Left cardiac atrium (tissue), 4 donors: ENCODE results near the gene DLGAP1. TPM values are rescaled to one million over a fixed set of nuclear protein-coding genes. Genes with fewer than 3 reads are reported as not detected.

ENCODE experiments used
- ATAC-seq, 2 donors: fragments of 200-7000 bp; cut with Tn5 transposase; one replicate each; pipeline ENCODE4 v1.9.1; 2020; ENCODE audit warnings: mild to moderate bottlenecking in 2 of 2, moderate library complexity in 2 of 2
- DNase-seq: peaks from one replicate; pipeline ENCODE4 v3.0.0-alpha.2; 2020
- intact Hi-C, 2 donors: fragments of 100-400 bp; cut with DNase I; formaldehyde crosslinking; loops; one replicate each; pipeline versions ENCODE4 v1.14.1 to v1.15.1; 2022 to 2023
- total RNA-seq, 2 donors: library from RNA; stranded (reverse); fragmentation: NEBNext Ultra II Directional; extraction: Animal tissue kit (Norgen Biotek cat#: 25700); gene quantifications; one replicate each; pipeline ENCODE4 v1.2.1, GENCODE V29; 2021
- donor health status: DM: no; HTN: yes; CAD: no.
- donor health status: DM: no; HTN: yes; CAD: no; lungs with severe emphysema.
- donor health status: DM: yes; HTN: yes; CAD: no.
- donor health status: Dilated cardiomyopathy.

DLGAP1 gene
- total RNA-seq, 2 donors from 2014 or later, result 0.29 to 0.47 TPM

GRCh38 chr18:3458952-3459853 is 995.9 kb downstream of the DLGAP1 start:
- intact Hi-C loops, result loop anchor here (5.0 to 10.0 kb wide), 3 partner anchors 174 to 208 kb away; no protein-coding TSS in a partner anchor
- DNase-seq, result no peak
- ATAC-seq, result peak in 1 of 2 donors; percentile 36

GRCh38 chr18:3458378-3458777 is 996.7 kb downstream of the DLGAP1 start:
- intact Hi-C loops, result loop anchor here (5.0 to 10.0 kb wide), 3 partner anchors 174 to 209 kb away; no protein-coding TSS in a partner anchor
- DNase-seq, result no peak
- ATAC-seq, result no peak

- ATAC-seq (no peak), DNase-seq (no peak)
- intact Hi-C loops, result loop anchor here (5.0 to 10.0 kb wide), 3 partner anchors 172 to 210 kb away; no protein-coding TSS in a partner anchor
These were observed 997.8 kb downstream of the DLGAP1 start for GRCh38 chr18:3457261-3457724.

GRCh38 chr18:3456686-3457069 is 998.4 kb downstream of the DLGAP1 start:
- intact Hi-C loops, result loop anchor here (5.0 to 10.0 kb wide), 3 partner anchors 172 to 211 kb away; no protein-coding TSS in a partner anchor
- ATAC-seq, result no peak
- DNase-seq, result no peak

- intact Hi-C loops, result loop anchor here (5.0 to 10.0 kb wide), 3 partner anchors 171 to 211 kb away; no protein-coding TSS in a partner anchor
These were observed 999.0 kb downstream of the DLGAP1 start for GRCh38 chr18:3455907-3456685.

GRCh38 chr18:3455090-3455635 is 999.9 kb downstream of the DLGAP1 start:
- ATAC-seq (no peak), DNase-seq (no peak)

More at GRCh38 chr18:3455907-3456685, 999.0 kb downstream of the DLGAP1 start:
- ATAC-seq, result no peak
- DNase-seq, result no peak

GRCh38 chr18:3454365-3455089 is 1000.6 kb downstream of the DLGAP1 start:
- ATAC-seq (no peak), DNase-seq (no peak)
- intact Hi-C loops, result loop anchor here (5.0 to 10.0 kb wide), 3 partner anchors 170 to 213 kb away; no protein-coding TSS in a partner anchor

More at GRCh38 chr18:3455090-3455635, 999.9 kb downstream of the DLGAP1 start:
- intact Hi-C loops, result loop anchor here (5.0 to 10.0 kb wide), 3 partner anchors 170 to 212 kb away; no protein-coding TSS in a partner anchor

- peak; percentile 59 for DNase-seq
- ATAC-seq, result no peak
- intact Hi-C loops, result loop anchor here in 1 of 2 donors (10.0 kb wide), 2 partner anchors 169 to 211 kb away; no protein-coding TSS in a partner anchor
These were observed 1001.4 kb downstream of the DLGAP1 start for GRCh38 chr18:3453540-3454364.

- DNase-seq (no peak), ATAC-seq (no peak)
- intact Hi-C loops, result loop anchor here in 1 of 2 donors (10.0 kb wide), 2 partner anchors 168 to 212 kb away; no protein-coding TSS in a partner anchor
These were observed 1002.2 kb downstream of the DLGAP1 start for GRCh38 chr18:3452750-3453539.

- intact Hi-C loops, result loop anchor here (2.0 to 10.0 kb wide), 3 partner anchors 167 to 213 kb away; no protein-coding TSS in a partner anchor
- ATAC-seq (no peak), DNase-seq (peak; percentile 53)
These were observed 1002.9 kb downstream of the DLGAP1 start for GRCh38 chr18:3451989-3452749.

GRCh38 chr18:3451183-3451988 is 1003.7 kb downstream of the DLGAP1 start:
- intact Hi-C loops, result loop anchor here (2.0 to 10.0 kb wide), 3 partner anchors 167 to 213 kb away; no protein-coding TSS in a partner anchor
- ATAC-seq (peak; percentile 49 to 53), DNase-seq (peak; percentile 94)

GRCh38 chr18:3450799-3451182 is 1004.3 kb downstream of the DLGAP1 start:
- no peak for DNase-seq
- no peak for ATAC-seq
- intact Hi-C loops, result loop anchor here (2.0 to 10.0 kb wide), 3 partner anchors 166 to 214 kb away; no protein-coding TSS in a partner anchor

- ATAC-seq (peak; percentile 24 to 52), DNase-seq (peak; percentile 86)
These were observed 1004.9 kb downstream of the DLGAP1 start, which contains the start of gene TGIF1 for GRCh38 chr18:3450012-3450798. Gene TGIF1, plus strand, starts transcription at chr18:3450172. Its CDS starts 318 bp downstream, at chr18:3450490.

More at GRCh38 chr18:3450012-3450798, 1004.9 kb downstream of the DLGAP1 start, which contains the start of gene TGIF1:
- intact Hi-C loops, result loop anchor here (2.0 to 10.0 kb wide), 3 partner anchors 165 to 215 kb away; no protein-coding TSS in a partner anchor
